Measurements from ENCODE around the gene OR51D1.

DNA sequence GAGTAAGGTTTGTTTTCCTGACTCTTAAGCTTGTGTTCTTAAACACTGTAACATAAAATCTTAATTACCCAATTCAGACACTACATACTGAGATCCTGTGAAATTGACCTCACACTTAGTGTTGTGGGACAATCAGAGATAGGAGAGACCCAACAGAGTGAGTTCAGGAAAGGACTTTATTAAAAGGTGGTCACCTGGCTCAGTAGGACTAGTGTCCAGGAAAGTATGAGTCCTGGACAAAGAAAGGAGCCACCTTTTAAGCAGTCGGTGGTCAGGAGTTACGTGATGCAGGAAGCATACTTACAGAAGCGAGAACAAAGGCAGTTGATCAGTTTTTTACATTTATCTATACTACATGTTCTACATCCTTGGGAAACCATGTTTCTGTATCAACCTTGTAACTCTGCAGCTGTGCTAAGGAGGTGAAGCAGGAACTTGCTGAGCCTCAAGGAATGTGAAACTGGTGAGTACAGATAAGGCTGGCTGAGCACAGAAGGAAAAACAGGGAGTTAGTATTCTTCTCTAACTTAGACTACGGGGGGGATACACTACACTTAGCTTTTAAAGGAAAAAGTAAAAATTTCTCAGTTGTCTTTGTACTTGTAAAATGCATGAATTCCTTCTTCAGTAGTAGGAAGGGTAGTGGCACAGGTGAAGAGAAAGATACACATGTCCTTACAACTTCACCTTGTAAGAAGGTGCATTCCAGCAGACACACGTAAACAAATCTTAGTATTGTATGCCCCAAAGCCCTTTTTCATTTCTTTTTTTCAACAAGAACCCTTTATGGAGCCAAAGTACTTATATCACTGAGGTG lies 21.6 kb downstream of the OR51D1 start:
- TF ChIP-seq, protein P1, sequence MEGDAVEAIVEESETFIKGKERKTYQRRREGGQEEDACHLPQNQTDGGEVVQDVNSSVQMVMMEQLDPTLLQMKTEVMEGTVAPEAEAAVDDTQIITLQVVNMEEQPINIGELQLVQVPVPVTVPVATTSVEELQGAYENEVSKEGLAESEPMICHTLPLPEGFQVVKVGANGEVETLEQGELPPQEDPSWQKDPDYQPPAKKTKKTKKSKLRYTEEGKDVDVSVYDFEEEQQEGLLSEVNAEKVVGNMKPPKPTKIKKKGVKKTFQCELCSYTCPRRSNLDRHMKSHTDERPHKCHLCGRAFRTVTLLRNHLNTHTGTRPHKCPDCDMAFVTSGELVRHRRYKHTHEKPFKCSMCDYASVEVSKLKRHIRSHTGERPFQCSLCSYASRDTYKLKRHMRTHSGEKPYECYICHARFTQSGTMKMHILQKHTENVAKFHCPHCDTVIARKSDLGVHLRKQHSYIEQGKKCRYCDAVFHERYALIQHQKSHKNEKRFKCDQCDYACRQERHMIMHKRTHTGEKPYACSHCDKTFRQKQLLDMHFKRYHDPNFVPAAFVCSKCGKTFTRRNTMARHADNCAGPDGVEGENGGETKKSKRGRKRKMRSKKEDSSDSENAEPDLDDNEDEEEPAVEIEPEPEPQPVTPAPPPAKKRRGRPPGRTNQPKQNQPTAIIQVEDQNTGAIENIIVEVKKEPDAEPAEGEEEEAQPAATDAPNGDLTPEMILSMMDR (IDR thresholded peaks at IDR 0.05; ENCODE audit: low read depth, low read length, poor library complexity, severe bottlenecking), result no peak
- no peak for TF ChIP-seq EZH2phosphoT487 (IDR thresholded peaks at IDR 0.05; ENCODE audit: borderline replicate concordance, low read length)

All from DOHH2 (cell line).